ENCODE data around the gene IKZF3.
A peak's percentile ranks its signal among the peaks of the same experiment; 100 is the strongest.
"Not testable (repeated sequence)": the region's sequence is repeated elsewhere in the genome, so short reads cannot be mapped to it uniquely, and the experiment has no call there.

IKZF3 gene

DNA sequence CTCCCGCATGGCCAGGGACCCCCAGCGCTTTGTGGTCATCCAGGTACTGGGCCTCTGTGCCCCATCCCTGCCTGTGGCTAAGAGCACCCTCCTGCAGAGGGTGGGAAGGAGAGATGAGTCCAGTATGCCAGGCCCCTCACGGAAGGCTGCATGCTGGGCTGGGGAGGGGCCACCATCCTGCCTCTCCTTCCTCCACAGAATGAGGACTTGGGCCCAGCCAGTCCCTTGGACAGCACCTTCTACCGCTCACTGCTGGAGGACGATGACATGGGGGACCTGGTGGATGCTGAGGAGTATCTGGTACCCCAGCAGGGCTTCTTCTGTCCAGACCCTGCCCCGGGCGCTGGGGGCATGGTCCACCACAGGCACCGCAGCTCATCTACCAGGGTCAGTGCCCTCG, 137.5 kb downstream of the IKZF3 start:
- Mint-ChIP-seq H3K27ac (peak overlapping the region; percentile 35 to 71), H3K36me3 (ENCODE audit: insufficient read depth) (peaks cover 25% of the 10 kb centered on the region), H3K4me3 (no peak overlapping the region), H3K4me1 (ENCODE audit: low read depth in 2 of 2) (peaks cover 19 to 25% of the 10 kb centered on the region in 2 donors), H3K9me3 (no peaks in the 10 kb centered on the region), H3K27me3 (no peaks in the 10 kb centered on the region)
- DNase-seq: no peak
- no peak for ATAC-seq (replicated peaks)

DNA sequence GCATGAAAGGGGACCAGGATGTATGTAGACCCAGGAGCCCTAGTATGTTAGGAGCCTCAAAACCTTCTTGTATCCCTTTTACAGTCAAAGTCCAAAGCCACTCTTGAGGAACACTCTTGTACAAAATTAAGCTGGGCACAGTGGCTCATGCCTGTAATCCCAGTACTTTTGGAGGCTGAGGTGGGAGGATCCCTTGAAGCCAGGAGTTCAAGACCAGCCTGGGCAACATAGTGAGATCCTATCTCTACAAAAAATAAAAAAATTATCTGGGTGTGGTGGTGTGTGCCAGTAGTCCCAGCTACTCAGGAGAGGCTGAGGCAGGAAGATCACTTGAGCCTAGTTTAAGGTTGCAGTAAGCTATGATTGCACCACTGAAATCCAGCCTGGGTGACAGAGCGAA, 138.2 kb downstream of the IKZF3 start:
- Mint-ChIP-seq H3K4me1 (ENCODE audit: low read depth in 2 of 2) (peaks cover 19 to 25% of the 10 kb centered on the region in 2 donors), H3K36me3 (ENCODE audit: insufficient read depth) (peaks cover 25% of the 10 kb centered on the region), H3K27ac (peak overlapping the region in 1 of 2 donors; percentile 71)
- H3K9me3 Mint-ChIP-seq; H3K4me3 Mint-ChIP-seq; ATAC-seq (replicated peaks); DNase-seq; H3K27me3 Mint-ChIP-seq: not testable (repeated sequence)

DNA sequence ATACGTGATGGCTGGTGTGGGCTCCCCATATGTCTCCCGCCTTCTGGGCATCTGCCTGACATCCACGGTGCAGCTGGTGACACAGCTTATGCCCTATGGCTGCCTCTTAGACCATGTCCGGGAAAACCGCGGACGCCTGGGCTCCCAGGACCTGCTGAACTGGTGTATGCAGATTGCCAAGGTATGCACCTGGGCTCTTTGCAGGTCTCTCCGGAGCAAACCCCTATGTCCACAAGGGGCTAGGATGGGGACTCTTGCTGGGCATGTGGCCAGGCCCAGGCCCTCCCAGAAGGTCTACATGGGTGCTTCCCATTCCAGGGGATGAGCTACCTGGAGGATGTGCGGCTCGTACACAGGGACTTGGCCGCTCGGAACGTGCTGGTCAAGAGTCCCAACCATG, 139.4 kb downstream of the IKZF3 start:
- Mint-ChIP-seq H3K9me3 (no peaks in the 10 kb centered on the region), H3K27ac (no peak overlapping the region), H3K27me3 (no peaks in the 10 kb centered on the region), H3K4me3 (no peak overlapping the region), H3K4me1 (ENCODE audit: low read depth in 2 of 2) (peaks cover 16 to 22% of the 10 kb centered on the region in 2 donors), H3K36me3 (ENCODE audit: insufficient read depth) (peaks cover 25% of the 10 kb centered on the region)
- ATAC-seq (replicated peaks) (no peak), DNase-seq (no peak)

DNA sequence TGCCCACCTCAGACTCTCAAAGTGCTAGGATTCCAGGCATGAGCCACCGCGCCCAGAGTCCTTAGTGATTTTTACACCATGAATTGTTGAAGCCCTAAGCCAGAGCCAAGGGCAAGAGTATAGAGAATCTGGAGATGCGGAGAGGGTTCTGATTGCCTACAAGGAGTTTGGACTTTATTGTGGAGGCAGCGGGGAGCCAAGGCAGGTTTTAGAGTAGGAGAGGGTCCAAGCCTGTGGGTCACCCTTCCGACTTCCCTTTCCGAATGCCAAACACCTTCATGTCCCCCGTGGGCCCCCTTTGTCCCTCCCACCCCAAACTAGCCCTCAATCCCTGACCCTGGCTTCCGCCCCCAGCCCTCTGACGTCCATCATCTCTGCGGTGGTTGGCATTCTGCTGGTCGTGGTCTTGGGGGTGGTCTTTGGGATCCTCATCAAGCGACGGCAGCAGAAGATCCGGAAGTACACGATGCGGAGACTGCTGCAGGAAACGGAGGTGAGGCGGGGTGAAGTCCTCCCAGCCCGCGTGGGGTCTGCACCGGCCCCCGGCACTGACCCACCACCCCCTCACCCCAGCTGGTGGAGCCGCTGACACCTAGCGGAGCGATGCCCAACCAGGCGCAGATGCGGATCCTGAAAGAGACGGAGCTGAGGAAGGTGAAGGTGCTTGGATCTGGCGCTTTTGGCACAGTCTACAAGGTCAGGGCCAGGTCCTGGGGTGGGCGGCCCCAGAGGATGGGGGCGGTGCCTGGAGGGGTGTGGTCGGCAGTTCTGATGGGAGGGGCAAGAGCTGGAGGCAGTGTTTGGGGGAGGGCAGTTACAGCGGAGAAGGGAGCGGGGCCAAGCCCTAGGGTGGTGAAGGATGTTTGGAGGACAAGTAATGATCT, 140.9 kb downstream of the IKZF3 start:
- no peak overlapping the region for H3K27ac Mint-ChIP-seq
- DNase-seq (no peak), ATAC-seq (replicated peaks) (no peak)
- peaks cover 4 to 11% of the 10 kb centered on the region in 2 donors for H3K4me1 Mint-ChIP-seq (ENCODE audit: low read depth in 2 of 2)
- H3K9me3 Mint-ChIP-seq: no peaks in the 10 kb centered on the region
- no peaks in the 10 kb centered on the region for H3K27me3 Mint-ChIP-seq
- peaks cover 21% of the 10 kb centered on the region for H3K36me3 Mint-ChIP-seq (ENCODE audit: insufficient read depth)
- H3K4me3 Mint-ChIP-seq: no peak overlapping the region

DNA sequence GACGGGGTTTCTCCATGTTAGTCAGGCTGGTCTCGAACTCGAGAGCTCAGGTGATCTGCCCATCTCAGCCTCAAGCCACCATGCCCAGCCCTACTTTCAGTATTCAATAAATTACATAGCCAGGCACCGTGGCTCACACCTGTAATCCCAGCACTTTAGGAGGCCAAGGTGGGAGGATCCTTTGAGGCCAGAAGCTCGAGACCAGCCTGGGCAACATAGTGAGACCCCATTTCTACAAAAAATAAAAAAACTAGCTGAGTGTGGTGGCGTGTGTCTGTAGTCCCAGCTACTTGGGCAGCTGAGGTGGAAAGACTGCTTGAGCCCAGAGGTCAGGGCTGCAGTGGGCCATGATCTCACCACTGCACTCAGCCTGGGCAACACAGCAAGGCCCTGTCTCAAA, 142.0 kb downstream of the IKZF3 start:
- Mint-ChIP-seq H3K9me3 (no peaks in the 10 kb centered on the region), H3K4me3 (no peak overlapping the region), H3K4me1 (ENCODE audit: low read depth in 2 of 2) (peaks cover 2 to 4% of the 10 kb centered on the region in 2 donors), H3K36me3 (ENCODE audit: insufficient read depth) (peaks cover 11% of the 10 kb centered on the region), H3K27ac (no peak overlapping the region), H3K27me3 (no peaks in the 10 kb centered on the region)
- ATAC-seq (replicated peaks) (no peak), DNase-seq (no peak)

DNA sequence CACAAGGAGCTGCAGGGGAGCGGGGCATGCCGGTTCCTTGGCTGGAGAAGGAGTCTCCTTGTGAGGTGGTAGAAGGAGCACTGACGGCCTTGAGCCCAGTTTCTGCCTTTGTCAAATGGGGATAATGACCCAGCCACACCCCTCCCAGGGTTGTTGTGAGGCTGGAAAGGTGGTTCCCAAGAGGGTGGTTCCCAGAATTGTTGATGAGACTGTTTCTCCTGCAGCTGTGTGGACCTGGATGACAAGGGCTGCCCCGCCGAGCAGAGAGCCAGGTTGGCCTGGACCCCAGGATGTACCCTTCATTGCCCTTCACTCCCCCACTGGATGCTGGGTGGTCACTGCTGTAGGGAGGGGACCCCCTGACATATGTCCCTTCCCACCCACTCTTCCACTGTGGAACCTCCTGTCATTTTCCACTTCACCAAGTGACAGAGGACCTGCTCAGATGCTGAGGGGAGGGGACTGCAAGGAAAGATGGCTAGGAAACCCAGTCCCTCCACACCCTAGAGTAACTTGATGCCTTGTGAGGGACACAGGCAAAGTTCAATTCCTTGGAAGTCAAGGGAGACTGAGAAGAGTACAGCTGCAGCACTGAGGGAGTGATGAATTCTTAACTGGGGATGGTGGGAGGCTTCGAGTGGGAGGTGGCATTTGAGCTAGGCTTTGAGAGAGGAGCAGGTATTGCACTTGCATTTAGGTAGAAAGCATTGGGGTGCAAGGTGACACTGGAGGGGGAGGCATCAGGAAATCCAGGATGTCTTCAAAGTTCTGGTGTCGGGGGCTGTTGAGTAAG, 144.4 kb downstream of the IKZF3 start:
- no peak overlapping the region for H3K27ac Mint-ChIP-seq
- no peaks in the 10 kb centered on the region for H3K27me3 Mint-ChIP-seq
- peaks cover 3% of the 10 kb centered on the region for H3K36me3 Mint-ChIP-seq (ENCODE audit: insufficient read depth)
- H3K4me1 Mint-ChIP-seq (ENCODE audit: low read depth in 2 of 2): no peaks in the 10 kb centered on the region
- no peak overlapping the region for H3K4me3 Mint-ChIP-seq
- no peak for ATAC-seq (replicated peaks)
- no peak for DNase-seq
- H3K9me3 Mint-ChIP-seq: no peaks in the 10 kb centered on the region

DNA sequence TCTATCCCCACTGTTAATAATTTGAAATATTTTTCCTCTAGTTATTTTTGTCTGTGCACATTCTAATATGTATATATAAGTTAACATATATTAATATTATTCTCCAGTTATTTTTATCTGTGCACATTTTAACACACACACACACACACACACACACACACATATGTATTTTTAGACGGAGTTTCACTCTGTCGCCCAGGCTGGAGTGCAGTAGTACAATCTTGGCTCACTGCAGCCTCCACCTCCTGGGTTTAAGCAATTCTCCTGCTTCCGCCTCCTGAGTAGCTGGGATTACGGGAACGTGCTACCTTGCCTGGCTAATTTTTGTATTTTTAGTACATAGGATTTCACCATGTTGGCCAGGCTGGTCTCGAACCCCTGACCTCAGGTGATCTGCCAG, 146.5 kb downstream of the IKZF3 start:
- DNase-seq: no peak
- no peak for ATAC-seq (replicated peaks)
- H3K36me3 Mint-ChIP-seq (ENCODE audit: insufficient read depth): no peaks in the 10 kb centered on the region
- H3K27me3 Mint-ChIP-seq: no peaks in the 10 kb centered on the region
- H3K4me1 Mint-ChIP-seq (ENCODE audit: low read depth in 2 of 2): no peaks in the 10 kb centered on the region
- no peak overlapping the region for H3K27ac Mint-ChIP-seq
- H3K4me3 Mint-ChIP-seq: no peak overlapping the region
- no peaks in the 10 kb centered on the region for H3K9me3 Mint-ChIP-seq

DNA sequence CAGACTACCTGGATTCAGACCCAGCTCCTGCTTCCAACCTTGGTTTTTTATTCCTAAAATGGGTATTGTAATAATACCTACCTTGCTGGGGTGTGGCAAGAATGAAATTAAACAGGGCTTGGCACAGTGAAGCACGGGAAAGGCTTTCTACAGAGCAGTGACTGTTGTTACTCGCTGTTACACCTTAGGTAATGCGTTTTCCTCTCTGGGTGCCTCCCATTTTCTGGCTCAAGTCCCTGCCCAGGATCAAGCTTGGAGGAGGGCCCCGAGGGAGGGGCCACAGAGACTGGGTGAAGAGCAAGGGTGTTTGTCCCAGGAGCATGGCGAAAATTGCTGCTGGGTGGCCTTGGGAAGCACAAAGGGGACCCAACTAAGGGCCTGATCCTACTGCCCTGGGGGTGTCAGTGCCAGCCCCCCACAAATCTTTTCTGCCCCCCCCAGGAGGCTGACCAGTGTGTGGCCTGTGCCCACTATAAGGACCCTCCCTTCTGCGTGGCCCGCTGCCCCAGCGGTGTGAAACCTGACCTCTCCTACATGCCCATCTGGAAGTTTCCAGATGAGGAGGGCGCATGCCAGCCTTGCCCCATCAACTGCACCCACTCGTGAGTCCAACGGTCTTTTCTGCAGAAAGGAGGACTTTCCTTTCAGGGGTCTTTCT, 147.1 kb downstream of the IKZF3 start:
- Mint-ChIP-seq H3K9me3 (no peaks in the 10 kb centered on the region), H3K27ac (no peak overlapping the region), H3K36me3 (ENCODE audit: insufficient read depth) (no peaks in the 10 kb centered on the region), H3K4me1 (ENCODE audit: low read depth in 2 of 2) (no peaks in the 10 kb centered on the region), H3K4me3 (no peak overlapping the region), H3K27me3 (no peaks in the 10 kb centered on the region)
- ATAC-seq (replicated peaks) (no peak), DNase-seq (no peak)

DNA sequence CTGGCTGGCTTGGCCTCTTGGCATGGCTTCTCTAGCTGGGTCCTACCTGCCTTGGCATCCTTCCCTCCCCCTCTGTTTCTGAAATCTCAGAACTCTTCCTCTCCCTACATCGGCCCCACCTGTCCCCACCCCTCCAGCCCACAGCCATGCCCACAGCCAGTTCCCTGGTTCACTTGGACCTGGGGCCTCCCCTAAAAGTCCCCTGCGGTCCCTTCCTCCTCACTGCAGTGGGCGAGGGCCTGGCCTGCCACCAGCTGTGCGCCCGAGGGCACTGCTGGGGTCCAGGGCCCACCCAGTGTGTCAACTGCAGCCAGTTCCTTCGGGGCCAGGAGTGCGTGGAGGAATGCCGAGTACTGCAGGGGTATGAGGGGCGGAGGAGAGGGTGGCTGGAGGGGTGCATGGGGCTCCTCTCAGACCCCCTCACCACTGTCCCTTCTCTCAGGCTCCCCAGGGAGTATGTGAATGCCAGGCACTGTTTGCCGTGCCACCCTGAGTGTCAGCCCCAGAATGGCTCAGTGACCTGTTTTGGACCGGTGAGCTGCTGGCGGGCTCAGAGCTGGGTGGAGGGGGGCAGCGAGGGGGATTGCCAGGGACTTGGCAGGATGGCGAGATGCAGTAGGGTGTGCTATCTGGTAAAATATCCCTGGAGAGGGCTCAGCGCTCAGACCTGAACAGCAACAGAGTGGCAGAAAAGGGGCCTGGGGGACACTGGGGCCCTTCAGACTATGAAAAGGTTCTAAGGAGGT, 147.9 kb downstream of the IKZF3 start:
- H3K4me3 Mint-ChIP-seq: no peak overlapping the region
- H3K4me1 Mint-ChIP-seq (ENCODE audit: low read depth in 2 of 2): no peaks in the 10 kb centered on the region
- H3K27me3 Mint-ChIP-seq: no peaks in the 10 kb centered on the region
- no peak overlapping the region for H3K27ac Mint-ChIP-seq
- H3K9me3 Mint-ChIP-seq: no peaks in the 10 kb centered on the region
- no peak for ATAC-seq (replicated peaks)
- no peak for DNase-seq
- H3K36me3 Mint-ChIP-seq (ENCODE audit: insufficient read depth): no peaks in the 10 kb centered on the region

DNA sequence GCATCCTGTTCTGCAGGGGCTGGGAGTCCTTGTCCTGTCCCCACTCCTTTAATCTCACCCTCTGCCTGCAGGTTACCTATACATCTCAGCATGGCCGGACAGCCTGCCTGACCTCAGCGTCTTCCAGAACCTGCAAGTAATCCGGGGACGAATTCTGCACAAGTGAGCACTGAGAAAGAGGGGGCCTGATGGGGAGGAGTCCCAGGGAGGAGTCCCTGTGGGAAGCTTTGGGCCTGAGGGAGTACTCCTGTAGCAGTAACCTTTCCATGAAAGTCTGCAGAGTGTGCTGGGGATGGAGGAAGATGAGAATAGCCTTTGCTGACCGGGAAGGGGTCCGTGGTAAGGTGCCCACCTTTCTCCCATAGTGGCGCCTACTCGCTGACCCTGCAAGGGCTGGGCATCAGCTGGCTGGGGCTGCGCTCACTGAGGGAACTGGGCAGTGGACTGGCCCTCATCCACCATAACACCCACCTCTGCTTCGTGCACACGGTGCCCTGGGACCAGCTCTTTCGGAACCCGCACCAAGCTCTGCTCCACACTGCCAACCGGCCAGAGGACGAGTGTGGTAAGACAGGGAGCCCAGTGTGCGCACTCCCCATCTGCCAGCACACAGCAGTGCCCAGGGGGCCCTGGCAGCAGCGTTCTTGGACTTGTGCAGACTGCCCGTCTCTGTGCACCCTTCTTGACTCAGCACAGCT, 148.6 kb downstream of the IKZF3 start:
- Mint-ChIP-seq H3K4me1 (ENCODE audit: low read depth in 2 of 2) (no peaks in the 10 kb centered on the region), H3K36me3 (ENCODE audit: insufficient read depth) (no peaks in the 10 kb centered on the region), H3K27me3 (no peaks in the 10 kb centered on the region), H3K4me3 (no peak overlapping the region), H3K9me3 (no peaks in the 10 kb centered on the region), H3K27ac (no peak overlapping the region)
- ATAC-seq (replicated peaks): no peak
- no peak for DNase-seq

DNA sequence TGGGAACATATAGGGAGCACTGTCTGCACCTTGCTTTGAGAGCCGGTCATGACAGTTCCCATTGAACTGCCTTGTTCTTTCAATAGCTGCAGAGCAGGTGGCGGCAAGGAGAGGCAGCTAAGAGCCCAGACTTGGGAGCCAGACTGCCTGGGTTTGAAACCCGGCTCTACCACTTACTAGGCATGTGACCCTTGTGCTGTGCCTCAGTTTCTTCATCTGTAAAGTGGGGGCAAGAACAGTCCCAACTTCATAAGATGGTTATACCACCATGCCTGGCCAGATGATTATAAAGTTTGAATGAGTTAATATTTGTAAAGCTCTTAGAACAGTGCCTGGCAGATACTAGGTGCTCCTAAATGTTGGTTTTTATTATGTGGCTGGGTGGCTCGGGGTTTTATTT, 149.9 kb downstream of the IKZF3 start:
- Mint-ChIP-seq H3K4me3 (no peak overlapping the region), H3K4me1 (ENCODE audit: low read depth in 2 of 2) (peaks cover 5 to 6% of the 10 kb centered on the region in 2 donors), H3K36me3 (ENCODE audit: insufficient read depth) (no peaks in the 10 kb centered on the region), H3K27me3 (no peaks in the 10 kb centered on the region), H3K9me3 (no peaks in the 10 kb centered on the region), H3K27ac (no peak overlapping the region)
- ATAC-seq (replicated peaks) (no peak), DNase-seq (no peak)

DNA sequence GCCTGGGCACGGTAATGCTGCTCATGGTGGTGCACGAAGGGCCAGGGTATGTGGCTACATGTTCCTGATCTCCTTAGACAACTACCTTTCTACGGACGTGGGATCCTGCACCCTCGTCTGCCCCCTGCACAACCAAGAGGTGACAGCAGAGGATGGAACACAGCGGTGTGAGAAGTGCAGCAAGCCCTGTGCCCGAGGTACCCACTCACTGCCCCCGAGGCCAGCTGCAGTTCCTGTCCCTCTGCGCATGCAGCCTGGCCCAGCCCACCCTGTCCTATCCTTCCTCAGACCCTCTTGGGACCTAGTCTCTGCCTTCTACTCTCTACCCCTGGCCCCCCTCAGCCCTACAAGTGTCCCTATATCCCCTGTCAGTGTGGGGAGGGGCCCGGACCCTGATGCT, 152.3 kb downstream of the IKZF3 start:
- no peak overlapping the region for H3K4me3 Mint-ChIP-seq
- no peaks in the 10 kb centered on the region for H3K9me3 Mint-ChIP-seq
- DNase-seq: no peak
- H3K4me1 Mint-ChIP-seq (ENCODE audit: low read depth in 2 of 2): peaks cover 17 to 19% of the 10 kb centered on the region in 2 donors
- no peak for ATAC-seq (replicated peaks)
- no peak overlapping the region for H3K27ac Mint-ChIP-seq
- H3K36me3 Mint-ChIP-seq (ENCODE audit: insufficient read depth): no peaks in the 10 kb centered on the region
- H3K27me3 Mint-ChIP-seq: no peaks in the 10 kb centered on the region

DNA sequence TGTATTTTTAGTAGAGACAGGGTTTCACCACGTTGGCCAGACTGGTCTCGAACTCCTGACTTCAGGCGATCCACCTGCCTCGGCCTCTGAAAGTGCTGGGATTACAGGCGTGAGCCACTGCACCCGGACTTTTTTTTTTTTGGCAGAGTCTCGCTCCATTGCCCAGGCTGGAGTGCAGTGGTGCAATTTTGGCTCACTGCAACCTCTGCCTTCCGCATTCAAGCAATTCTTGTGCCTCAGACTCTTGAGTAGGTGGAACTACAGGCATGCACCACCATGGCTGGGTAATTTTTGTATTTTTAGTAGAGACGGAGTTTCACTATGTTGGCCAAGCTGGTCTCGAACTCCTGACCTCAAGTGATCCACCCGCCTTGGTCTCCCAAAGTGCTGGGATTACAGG, 153.0 kb downstream of the IKZF3 start:
- not testable (repeated sequence) for H3K9me3 Mint-ChIP-seq; ATAC-seq (replicated peaks); H3K36me3 Mint-ChIP-seq (ENCODE audit: insufficient read depth); DNase-seq; H3K27me3 Mint-ChIP-seq; H3K27ac Mint-ChIP-seq; H3K4me3 Mint-ChIP-seq
- H3K4me1 Mint-ChIP-seq (ENCODE audit: low read depth in 2 of 2): peaks cover 20% of the 10 kb centered on the region in 2 donors
